ENCODE results near the gene DONSON.

GRCh38 chr21:33541756-33542639 is 46.5 kb downstream of the DONSON start, which contains the start of gene GART:
- TF ChIP-seq POLR2A (IDR thresholded peaks at IDR 0.05) (peak in 1 of 3 donors; percentile 16), CTCF (IDR thresholded peaks at IDR 0.05) (no peak)

Measured in body of pancreas (tissue), 4 donors.